ENCODE data around the gene MTAP. TPM values are rescaled to one million over a fixed set of nuclear protein-coding genes. Genes with fewer than 3 reads are reported as not detected.
A peak's percentile ranks its signal among the peaks of the same experiment; 100 is the strongest.

MTAP gene
- total RNA-seq, 1 experiment from 2014 or later: 326 TPM

DNA sequence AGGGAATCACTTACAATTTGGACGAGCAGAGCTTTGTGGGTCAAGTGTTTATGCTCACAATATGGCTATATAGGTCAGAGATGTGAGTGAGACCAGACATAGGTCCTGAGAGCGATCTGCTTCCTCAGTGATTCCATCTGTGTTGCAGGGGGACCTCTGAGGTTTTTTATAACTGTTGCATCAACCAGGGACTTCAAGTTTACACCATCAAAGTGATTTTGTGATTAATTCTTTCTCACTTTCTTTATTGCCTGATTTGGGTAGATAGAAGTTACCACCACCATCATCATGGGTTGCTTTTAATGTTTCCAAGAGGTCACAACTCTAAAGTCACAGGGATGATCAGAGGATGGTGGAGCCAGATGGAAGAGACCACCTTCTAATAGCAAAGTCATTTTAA is 7.0 kb upstream of the MTAP start:
- Histone ChIP-seq H3K36me3 (ENCODE audit: control insufficient read depth in 1 of 2, insufficient read depth in 2 of 2, low read length in 2 of 2) (no peaks in the 10 kb centered on the region), H3K79me2 (ENCODE audit: insufficient read depth, low read length) (no peaks in the 10 kb centered on the region; the same call in 1 of the 2 replicates), H3K4me1 (ENCODE audit: control insufficient read depth in 1 of 2, insufficient read depth in 2 of 2, low read length in 2 of 2) (peaks cover 16 to 30% of the 10 kb centered on the region in 2 experiments), H2AFZ (ENCODE audit: low read depth, low read length, poor library complexity, severe bottlenecking) (peak overlapping the region; percentile 4), H3K27ac (ENCODE audit: low read depth, low read length) (no peak overlapping the region), H3K9ac (ENCODE audit: low read length) (no peak overlapping the region), H3K4me2 (ENCODE audit: low read length) (no peak overlapping the region), H3K9me2 (ENCODE audit: insufficient read depth) (peaks cover 4% of the 10 kb centered on the region; the same call in 1 of the 2 replicates), H4K20me1 (ENCODE audit: insufficient read depth) (no peaks in the 10 kb centered on the region), H3K27me3 (ENCODE audit: insufficient read depth, low read length) (no peaks in the 10 kb centered on the region), H3K4me3 (replicated peaks in 1 of 2; ENCODE audit: low read depth in 1 of 2, low read length in 2 of 2) (no peak overlapping the region), H3K9me3 (ENCODE audit: control insufficient read depth in 1 of 2, insufficient read depth in 1 of 2, low read depth in 1 of 2, low read length in 2 of 2) (no peaks in the 10 kb centered on the region)
- intact Hi-C loops (cut with micrococcal nuclease): loop anchor here (10.0 kb wide), 1 partner anchor 561 kb away; no protein-coding TSS in a partner anchor
- TF ChIP-seq POLR2AphosphoS5 (IDR thresholded peaks at IDR 0.05; ENCODE audit: low read depth, low read length) (no peak), EZH2phosphoT487 (IDR thresholded peaks at IDR 0.05; ENCODE audit: borderline replicate concordance) (no peak), TCF7L2 (IDR thresholded peaks at IDR 0.05; ENCODE audit: borderline replicate concordance, extremely low read depth, insufficient read depth, insufficient read length) (no peak), RAD21 (IDR thresholded peaks at IDR 0.05; ENCODE audit: low read depth) (no peak), ZBTB33 (IDR thresholded peaks at IDR 0.05; ENCODE audit: extremely low read depth, insufficient replicate concordance, low read length) (no peak), EZH2 (IDR thresholded peaks at IDR 0.05) (no peak), POLR2A (IDR thresholded peaks at IDR 0.05; ENCODE audit: borderline replicate concordance, extremely low read depth, insufficient read depth, insufficient read length) (no peak), CBX3 (IDR thresholded peaks at IDR 0.05; ENCODE audit: low read depth) (no peak)
- TF ChIP-seq, protein P1, sequence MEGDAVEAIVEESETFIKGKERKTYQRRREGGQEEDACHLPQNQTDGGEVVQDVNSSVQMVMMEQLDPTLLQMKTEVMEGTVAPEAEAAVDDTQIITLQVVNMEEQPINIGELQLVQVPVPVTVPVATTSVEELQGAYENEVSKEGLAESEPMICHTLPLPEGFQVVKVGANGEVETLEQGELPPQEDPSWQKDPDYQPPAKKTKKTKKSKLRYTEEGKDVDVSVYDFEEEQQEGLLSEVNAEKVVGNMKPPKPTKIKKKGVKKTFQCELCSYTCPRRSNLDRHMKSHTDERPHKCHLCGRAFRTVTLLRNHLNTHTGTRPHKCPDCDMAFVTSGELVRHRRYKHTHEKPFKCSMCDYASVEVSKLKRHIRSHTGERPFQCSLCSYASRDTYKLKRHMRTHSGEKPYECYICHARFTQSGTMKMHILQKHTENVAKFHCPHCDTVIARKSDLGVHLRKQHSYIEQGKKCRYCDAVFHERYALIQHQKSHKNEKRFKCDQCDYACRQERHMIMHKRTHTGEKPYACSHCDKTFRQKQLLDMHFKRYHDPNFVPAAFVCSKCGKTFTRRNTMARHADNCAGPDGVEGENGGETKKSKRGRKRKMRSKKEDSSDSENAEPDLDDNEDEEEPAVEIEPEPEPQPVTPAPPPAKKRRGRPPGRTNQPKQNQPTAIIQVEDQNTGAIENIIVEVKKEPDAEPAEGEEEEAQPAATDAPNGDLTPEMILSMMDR (IDR thresholded peaks at IDR 0.05 in 2 of 3, conservative IDR thresholded peaks at IDR 0.05 in 1 of 3; ENCODE audit: borderline replicate concordance in 1 of 3, insufficient read depth in 1 of 3, low read depth in 2 of 3, low read length in 2 of 3): no peak
- no peak for ATAC-seq
- no peak for DNase-seq (ENCODE audit: low read depth, low spot score)
- ChIA-PET CTCF (interaction anchor here (1.1 kb wide), 1 partner anchor 399 kb away, joined by 3 read pairs; no protein-coding TSS in a partner anchor), POLR2A (interaction anchor here (0.9 to 1.3 kb wide), 2 partner anchors 13 to 213 kb away, joined by 3 read pairs; no protein-coding TSS in a partner anchor), RAD21 (ENCODE audit: low non-redundant PET in 1 of 2, low total read pairs in 2 of 2, uncharacterized antibody in 2 of 2, unreplicated experiment in 2 of 2) (no interaction called here)
- BruUV-seq (replicated peaks): no TSS peak

Data from HCT116 (cell line).